ENCODE results near the gene ST14.

- TF ChIP-seq CTCF (IDR thresholded peaks at IDR 0.05), result no peak
- no peak for TF ChIP-seq POLR2A (IDR thresholded peaks at IDR 0.05)
Observed at GRCh38 chr11:130198964-130199363, 39.4 kb downstream of the ST14 start.

Data from esophagus squamous epithelium (tissue), 4 donors.